SH-SY5Y (cell line): ENCODE measurements around the gene ADK.

Source experiments
- GATA2 ChIP-seq: IDR thresholded peaks from 2 replicates; pipeline ENCODE4 v1.6.1; 2011; ENCODE audit warnings: mild to moderate bottlenecking, low read depth, low read length
- GATA3 ChIP-seq: IDR thresholded peaks from 2 replicates; pipeline ENCODE4 v1.6.1; 2011; ENCODE audit warnings: low read depth, mild to moderate bottlenecking, low read length, moderate library complexity

The ADK gene

GRCh38 chr10:74681917-74682627, 531.1 kb downstream of the ADK start:
- TF ChIP-seq GATA2 (no peak), GATA3 (no peak)

- TF ChIP-seq GATA3 (no peak), GATA2 (no peak)
Measured at GRCh38 chr10:74683067-74683466, 532.0 kb downstream of the ADK start.

GRCh38 chr10:74683621-74684364, 532.8 kb downstream of the ADK start:
- TF ChIP-seq GATA2, result no peak
- TF ChIP-seq GATA3, result no peak

GRCh38 chr10:74684462-74684861, 533.4 kb downstream of the ADK start:
- no peak for TF ChIP-seq GATA2
- TF ChIP-seq GATA3, result no peak

GRCh38 chr10:74685564-74685963, 534.5 kb downstream of the ADK start:
- no peak for TF ChIP-seq GATA3
- TF ChIP-seq GATA2, result no peak

- TF ChIP-seq GATA2, result no peak
- TF ChIP-seq GATA3, result no peak
Measured at GRCh38 chr10:74690393-74690792, 539.4 kb downstream of the ADK start.

- no peak for TF ChIP-seq GATA2
- TF ChIP-seq GATA3, result no peak
Measured at GRCh38 chr10:74691164-74691563, 540.1 kb downstream of the ADK start.

GRCh38 chr10:74704629-74705357, 553.8 kb downstream of the ADK start:
- no peak for TF ChIP-seq GATA2
- no peak for TF ChIP-seq GATA3

- TF ChIP-seq GATA3, result no peak
- no peak for TF ChIP-seq GATA2
Measured at GRCh38 chr10:74705358-74705980, 554.4 kb downstream of the ADK start.

- TF ChIP-seq GATA2 (no peak), GATA3 (no peak)
Measured at GRCh38 chr10:74706966-74707365, 555.9 kb downstream of the ADK start.

- no peak for TF ChIP-seq GATA3
- no peak for TF ChIP-seq GATA2
Measured at GRCh38 chr10:74708246-74708645, 557.2 kb downstream of the ADK start.

- no peak for TF ChIP-seq GATA2
- no peak for TF ChIP-seq GATA3
Measured at GRCh38 chr10:74718208-74718607, 567.2 kb downstream of the ADK start.

GRCh38 chr10:74728225-74728624, 577.2 kb downstream of the ADK start:
- no peak for TF ChIP-seq GATA3
- TF ChIP-seq GATA2, result no peak

- TF ChIP-seq GATA3 (no peak), GATA2 (no peak)
Measured at GRCh38 chr10:74730246-74730645, 579.2 kb downstream of the ADK start.

- TF ChIP-seq GATA3, result no peak
Measured at GRCh38 chr10:74733612-74734011, 582.6 kb downstream of the ADK start.

GRCh38 chr10:74736029-74736428, 585.0 kb downstream of the ADK start:
- TF ChIP-seq GATA3 (no peak), GATA2 (no peak)

- TF ChIP-seq GATA2, result no peak
- TF ChIP-seq GATA3, result no peak
Measured at GRCh38 chr10:74738052-74738451, 587.0 kb downstream of the ADK start.
